LoVo (cell line): ENCODE results near the gene FAM90A1.
"Not testable (repeated sequence)": the region's sequence is repeated elsewhere in the genome, so short reads cannot be mapped to it uniquely, and the experiment has no call there.

Experiments
- DNase-seq: peaks from one replicate; pipeline ENCODE4 v3.0.0-alpha.2; 2016; ENCODE audit warnings: low spot score

The FAM90A1 gene, protein sequence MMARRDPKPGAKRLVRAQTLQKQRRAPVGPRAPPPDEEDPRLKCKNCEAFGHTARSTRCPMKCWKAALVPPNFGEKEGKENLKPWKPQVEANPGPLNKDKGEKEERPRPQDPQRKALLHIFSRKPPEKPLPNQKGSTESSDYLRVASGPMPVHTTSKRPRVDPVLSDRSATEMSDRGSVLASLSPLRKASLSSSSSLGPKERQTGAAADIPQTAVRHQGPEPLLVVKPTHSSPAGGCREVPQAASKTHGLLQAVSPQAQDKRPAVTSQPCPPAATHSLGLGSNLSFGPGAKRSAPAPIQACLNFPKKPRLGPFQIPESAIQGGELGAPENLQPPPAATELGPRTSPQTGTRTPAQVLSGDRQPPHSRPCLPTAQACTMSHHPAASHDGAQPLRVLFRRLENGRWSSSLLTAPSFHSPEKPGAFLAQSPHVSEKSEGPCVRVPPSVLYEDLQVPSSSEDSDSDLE

DNA sequence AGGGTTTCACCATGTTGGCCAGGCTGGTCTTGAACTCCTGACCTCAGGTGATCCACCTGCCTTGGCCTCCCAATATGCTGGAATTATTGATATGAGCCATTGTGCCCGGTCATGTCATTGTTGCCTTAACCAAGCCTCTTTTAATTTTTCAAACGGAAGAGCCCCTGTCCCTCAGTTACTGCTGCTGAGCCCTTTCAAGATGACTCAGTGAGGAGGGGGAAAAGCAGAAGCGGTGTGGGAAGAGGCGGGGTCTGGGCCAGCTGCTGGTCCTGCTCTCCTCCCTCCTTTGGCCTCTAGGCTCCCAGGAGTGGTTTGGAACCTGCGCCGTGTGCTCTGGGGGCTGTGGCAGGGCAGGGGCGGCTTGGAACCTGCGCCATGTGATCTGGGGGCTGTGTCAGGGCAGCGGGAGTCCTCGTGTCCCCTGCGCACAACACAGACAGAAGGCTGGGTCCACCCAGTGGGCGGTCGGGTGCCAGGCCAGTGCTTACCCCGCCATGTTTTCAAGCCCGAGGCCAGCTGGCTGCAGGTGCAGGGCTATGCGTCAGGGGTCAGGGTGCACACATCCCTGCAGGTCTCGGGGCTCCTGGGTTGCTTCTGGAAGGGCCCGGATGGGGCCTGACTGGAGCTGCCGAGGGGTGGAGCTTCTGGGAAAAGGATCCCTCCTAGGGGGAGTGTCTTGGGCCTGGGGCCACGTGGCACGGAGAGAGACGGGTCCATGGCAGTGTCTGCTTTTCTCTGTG, at the start of gene FAM90A1:
TSS of gene FAM90A1 (minus strand) at position 627 of the 740 bp plus-strand sequence. CDS start 2,786 bp downstream, outside the sequence.
- DNase-seq = not testable (repeated sequence)

DNA sequence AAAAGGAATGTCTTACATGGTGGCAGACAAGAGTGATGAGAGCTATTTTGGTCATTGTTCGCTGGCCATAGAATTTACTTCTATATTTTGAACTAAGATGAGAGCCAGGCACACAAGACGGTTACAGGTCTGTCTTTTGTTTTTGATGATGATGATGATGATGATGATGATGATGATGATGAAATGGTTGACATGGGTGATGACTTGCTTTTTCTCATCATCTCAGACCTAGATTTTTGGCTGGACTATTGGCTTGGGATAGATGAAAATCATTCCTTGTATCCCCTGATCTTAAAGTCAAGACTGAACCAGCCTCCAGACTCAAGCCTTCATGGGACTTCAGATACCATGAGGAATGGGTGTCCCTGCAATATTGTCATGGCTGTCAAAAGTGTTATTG, 49.0 kb upstream of the FAM90A1 start:
- not testable (repeated sequence) for DNase-seq

DNA sequence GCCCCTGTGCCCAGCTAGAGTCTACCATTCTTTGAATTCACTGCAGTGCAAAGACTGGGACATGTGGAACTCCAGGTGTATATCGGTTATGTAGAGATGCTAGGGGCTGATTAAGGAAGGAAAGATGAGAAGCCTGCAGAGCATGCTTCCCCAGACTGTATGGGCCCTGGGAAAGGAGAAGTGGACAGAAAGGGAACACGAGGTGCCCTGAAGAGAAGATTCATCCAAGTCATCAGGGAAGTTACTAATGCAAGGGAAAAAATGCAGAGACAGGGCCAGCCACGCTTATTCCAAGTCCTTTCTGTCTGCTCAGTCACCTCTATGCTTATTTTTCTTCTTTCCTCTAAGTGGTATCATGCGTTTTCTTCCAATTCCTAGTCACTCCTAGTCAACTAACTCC, 39.3 kb upstream of the FAM90A1 start:
- DNase-seq = not testable (repeated sequence)

DNA sequence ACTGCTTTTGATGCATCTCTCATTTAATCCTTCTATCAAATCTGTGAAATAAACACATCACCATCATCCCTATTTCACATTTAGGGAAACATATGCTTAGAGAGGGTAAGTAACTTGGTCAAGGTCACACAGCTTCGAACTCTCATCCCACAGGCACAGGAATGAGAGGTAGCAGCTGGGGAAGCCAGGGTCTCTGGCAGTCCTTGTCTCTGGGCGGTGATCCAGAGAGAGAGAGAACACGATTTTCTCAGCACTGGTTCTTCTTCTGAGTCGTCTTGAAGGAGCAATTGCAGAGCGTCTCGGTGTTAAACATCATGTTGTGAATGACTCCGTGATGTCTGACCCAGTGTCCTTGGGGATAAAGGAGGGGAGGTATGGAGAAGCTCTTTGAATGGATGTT, 36.8 kb upstream of the FAM90A1 start:
- DNase-seq = not testable (repeated sequence)

DNA sequence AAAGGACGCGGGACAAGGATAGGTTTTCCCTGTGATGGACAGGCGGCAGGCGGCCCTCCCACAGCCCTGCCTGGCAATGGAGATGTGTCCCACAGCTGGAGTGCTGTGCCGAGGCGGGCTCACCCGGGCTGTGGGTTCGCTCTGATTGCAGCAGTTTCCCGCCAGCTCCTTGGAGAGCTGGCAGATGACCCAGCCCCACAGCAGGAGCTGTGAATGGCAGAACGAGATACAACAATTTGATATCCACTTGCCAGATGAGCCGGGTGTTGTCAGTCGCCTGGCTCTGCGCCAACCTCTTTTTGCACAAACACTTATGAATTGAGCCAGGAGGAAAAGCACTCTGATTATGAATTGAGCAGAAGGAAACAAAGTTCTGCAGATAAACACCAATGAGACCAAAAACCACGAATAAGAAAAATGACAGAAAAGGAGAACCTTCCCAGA, 33.7 kb upstream of the FAM90A1 start:
- not testable (repeated sequence) for DNase-seq

DNA sequence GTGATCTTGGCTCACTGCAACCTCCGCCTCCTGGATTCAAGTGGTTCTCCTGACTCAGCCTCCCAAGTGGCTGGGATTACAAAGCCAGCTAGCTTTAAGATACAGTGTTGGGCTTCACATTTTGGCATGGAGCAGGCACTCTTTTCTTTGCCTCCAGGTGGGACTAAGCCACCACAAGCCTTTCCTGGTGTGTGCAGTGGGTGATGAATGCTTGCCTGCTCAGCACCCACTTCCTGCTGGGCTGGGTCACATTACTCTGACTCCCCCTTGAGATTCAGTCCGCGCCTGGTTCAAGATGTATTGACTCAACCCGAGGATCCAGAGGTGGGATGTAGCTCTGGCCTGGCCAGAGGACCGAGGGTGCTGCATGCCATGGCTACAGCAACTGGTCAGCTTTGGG, 28.9 kb upstream of the FAM90A1 start:
- not testable (repeated sequence) for DNase-seq

DNA sequence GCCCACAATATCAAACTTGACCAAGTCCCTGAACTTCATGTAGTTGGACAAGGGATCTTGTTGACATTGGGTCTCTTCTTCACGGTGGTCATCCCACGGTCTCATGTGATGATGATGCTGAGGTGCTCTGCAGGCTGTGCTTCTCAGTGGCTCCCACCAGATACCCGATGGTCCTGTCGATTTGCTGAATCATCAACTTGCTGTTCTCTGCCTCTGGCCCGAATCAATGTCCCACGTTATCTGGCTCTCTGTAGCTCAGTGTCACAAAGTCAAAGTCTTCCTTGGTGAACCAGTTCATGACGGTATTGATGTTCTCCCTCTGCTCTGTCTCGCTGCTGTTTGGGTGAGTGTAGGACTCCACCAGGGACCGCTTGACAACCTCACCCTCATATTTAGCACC, 27.3 kb upstream of the FAM90A1 start:
- DNase-seq = not testable (repeated sequence)

DNA sequence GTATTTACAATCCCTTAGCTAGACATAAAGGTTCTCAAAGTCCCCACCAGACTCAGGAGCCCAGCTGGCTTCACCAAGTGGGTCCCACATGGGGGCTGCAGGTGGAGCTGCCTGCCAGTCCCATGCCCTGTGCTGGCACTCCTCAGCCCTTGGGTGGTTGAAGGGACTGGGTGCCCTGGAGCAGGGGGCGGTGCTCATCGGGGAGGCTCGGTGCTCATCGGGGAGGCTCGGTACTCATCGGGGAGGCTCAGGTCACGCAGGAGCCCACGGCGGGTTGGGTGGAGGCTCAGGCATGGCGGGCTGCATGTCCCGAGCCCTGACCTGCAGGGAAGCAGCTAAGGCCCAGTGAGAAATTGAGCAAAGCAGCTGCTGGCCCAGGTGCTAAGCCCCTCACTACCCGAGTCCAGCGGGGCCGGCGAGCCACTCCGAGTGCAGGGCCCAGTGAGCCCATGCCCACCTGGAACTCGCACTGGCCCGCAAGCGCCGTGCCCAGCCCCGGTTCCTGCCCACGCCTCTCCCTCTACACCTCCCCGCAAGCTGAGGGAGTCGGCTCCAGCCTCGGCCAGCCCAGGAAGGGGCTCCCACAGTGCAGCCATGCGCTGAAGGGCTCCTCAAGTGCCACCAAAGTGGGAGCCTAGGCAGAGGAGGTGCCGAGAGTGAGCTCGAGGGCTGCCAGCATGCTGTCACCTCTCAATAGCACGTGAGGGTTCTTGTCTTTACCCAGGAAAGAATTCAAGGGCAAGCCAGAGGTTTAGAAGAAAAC, 24.8 kb upstream of the FAM90A1 start:
- not testable (repeated sequence) for DNase-seq

DNA sequence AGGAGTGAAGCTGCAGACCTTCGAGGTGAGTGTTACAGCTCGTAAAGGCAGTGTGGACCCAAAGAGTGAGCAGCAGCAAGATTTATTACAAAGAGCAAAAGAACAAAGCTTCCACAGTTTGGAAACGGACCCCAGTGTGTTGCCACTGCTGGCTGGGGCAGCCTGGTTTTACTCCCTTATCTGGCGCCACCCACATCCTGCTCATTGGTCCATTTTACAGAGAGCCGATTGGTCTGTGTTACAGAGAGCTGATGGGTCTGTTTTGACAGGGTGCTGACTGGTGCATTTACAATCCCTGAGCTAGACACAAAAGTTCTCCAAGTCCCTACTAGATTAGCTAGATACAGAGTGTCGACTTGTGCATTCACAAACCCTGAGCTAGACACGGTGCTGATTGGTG, 24.2 kb upstream of the FAM90A1 start:
- DNase-seq = not testable (repeated sequence)

DNA sequence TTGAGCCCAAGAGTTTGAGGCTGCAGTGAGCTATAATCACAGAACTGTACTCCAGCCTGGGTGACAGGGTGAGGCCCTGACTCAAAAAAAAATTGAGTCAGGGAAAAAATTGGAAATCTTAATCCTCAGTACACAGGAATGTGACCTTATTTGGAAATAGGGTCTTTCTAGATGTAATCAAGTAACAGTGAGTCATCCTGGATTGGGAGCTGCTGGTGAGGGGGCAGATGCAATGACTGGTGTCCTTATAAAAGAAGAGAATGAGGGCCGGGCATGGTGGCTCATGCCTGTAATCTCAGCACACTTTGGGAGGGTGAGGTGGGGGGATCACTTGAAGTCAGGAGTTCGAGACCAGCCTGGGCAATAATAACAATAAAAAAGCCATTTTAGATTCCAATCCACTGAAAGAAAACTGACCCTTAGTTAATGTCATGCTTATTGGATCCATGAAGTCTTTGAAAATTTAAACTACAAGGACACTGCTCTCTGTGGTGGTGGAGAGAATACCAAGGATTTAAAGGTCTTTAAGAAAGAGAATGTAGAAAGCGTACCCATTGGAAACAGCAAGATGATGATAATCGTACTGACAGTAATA, 19.6 kb upstream of the FAM90A1 start:
- not testable (repeated sequence) for DNase-seq

DNA sequence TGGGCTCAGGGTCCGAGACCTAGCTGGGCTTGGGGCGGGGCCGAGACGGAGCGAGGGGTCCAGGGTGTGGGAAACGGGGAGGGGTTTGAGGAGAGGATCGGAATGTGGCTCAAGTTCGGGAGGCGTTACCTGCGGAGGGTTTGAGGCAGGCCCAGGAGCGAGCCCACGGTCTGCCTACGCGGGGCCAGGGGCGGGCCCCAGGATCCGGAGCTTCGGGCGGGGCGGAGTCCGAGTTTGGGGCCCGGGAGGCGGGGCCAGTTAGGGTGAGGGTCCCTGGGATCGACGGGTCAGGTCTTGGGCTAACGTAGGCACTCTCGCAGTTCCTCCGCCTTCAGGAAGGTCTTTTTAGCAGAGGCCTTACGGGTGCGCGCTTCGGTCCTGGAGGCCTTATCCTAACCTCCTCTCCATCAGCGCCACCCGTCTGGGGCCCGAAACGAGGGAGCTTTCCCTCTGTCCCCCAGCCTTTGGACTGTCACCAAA, 16.3 kb upstream of the FAM90A1 start:
- not testable (repeated sequence) for DNase-seq

DNA sequence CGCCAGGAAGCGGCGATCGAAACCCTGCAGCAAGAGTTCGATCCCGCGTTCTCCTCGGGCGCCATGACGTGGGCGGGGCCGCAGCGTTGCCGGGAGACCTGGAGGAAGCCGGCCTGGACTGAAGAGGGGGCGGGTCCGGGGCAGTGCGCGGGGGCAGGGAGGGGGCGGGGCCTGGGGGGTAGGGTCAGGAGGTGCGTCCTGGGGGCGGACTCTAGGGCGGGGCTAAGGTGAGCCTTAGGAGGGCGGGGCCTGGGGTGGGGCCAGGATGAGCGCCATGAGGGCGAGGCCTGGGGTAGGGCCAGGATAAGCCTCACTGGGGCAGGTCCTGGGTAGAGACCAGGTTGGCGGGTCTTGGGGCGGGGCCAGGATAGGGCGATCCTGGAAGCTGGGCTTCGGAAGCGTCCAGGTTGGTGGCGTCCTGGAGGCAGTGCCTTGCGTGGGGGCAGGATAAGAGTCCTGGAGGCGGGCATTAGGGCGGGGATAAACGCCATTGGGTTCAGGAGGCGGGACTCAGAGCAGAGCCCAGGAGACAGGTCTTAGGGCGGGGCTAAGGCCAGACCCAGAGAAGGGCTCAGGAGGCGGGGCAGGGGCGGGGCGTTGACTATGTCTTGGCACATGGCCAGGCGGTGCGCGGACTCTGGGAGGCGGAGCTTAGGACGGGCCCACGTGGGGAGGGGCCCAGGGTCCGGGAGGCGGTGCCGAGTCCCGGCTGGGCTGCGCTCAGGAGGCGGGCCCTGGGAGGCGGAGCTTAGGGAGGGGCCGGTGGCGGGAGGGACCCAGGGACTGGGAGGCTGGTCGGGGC, 15.7 kb upstream of the FAM90A1 start:
- DNase-seq = peak; percentile 96

DNA sequence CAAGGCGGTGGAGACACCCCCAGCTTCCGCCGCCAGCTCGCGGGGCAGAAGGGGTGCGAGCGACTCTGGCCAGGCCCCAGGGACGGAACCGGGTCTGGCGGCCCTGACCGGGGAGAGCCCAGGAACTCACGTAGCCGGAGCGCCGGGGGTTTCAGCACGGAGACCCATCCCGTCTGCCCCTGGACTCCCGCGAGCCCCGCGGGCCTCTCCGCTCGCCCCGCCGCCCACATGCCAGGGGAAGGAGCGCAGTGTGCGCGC, 15.1 kb upstream of the FAM90A1 start:
- not testable (repeated sequence) for DNase-seq

DNA sequence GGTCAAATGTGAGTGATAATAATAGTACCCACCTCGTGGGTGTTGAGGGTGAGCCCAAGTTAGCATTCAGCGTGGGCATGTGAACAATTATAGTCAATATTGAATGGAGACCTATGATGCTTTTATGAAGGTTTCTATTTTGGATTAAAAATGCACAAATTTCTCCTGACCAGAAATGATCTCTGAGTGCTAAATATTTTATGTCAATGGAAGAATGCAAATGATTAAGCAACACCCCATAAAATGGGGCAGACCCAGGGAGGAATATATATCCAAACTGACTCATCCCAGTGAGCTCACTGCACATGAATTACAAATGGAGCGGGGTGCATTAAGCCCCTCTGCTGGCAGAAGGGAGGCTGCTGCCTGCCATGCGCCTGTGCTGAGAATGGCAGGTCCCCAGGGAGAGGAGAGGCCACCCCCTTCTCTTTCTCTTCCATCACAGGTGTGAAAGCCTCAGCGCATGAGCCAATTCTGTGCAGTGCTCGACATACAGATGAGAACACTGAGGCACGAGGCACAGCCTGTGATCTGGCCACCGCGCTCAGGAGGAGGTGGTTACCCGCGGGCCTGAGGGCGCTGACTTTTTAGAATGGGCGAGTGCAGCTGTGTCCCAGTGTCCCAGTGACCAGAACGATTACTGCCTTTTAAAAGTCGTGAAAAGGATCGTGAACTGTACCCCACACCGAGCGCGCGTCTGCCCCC, 14.7 kb upstream of the FAM90A1 start:
- DNase-seq = peak; percentile 14

DNA sequence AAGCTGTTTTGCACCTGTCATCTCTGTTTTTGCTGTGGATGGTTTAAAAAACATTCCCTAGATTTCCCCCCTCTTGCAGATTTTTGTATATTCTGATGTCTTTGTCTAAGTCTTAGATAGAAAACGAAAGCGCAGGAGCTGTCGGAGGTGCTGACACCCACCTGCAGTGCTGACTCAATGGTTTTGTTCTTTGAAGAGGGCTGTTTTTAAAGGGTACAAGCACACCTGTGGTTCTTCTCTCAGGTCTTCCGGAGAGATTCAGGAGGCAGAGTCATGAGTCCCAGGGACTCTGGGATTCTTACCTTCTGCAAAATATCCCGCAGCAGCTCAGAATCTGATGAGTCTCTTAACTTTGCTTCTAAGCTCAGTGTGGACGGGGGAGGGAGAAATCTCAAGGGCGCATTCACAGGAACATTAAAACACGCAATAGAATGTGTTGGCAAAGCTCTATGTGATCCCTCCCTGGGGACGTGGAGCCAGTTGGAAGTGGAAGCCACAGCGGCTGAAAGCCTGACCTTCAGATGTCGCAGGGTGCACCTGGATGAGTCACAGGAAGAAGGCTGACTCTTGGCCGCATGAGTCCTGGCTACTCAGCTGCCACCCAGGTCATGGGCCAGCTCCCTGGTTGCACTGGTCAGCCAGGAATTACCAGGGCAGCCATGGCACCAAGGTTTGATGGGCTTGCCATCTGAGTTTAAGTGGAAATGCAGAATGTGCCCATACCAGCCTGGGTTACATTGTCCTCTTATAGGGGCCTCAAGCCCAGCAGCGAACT, 13.1 kb upstream of the FAM90A1 start:
- not testable (repeated sequence) for DNase-seq

DNA sequence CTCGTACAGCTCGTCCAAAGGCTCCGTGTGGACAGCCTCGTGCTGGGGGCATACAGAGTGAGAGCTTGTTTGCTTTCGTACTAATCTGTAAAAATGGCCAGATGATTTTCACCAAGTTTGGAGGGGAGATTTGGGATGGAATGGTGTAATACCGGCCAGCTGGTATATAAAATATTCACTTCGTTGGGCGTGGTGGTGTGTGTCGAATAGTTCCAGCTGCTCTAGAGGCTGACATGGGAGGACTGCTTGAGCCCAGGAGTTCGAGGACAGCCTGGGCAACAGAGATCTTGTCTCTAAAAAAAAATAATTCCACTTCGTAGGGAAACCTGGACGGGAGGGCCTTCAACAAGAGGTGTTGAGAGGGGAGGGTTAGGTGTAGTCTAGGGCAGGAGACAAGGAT, 9.6 kb upstream of the FAM90A1 start:
- not testable (repeated sequence) for DNase-seq

DNA sequence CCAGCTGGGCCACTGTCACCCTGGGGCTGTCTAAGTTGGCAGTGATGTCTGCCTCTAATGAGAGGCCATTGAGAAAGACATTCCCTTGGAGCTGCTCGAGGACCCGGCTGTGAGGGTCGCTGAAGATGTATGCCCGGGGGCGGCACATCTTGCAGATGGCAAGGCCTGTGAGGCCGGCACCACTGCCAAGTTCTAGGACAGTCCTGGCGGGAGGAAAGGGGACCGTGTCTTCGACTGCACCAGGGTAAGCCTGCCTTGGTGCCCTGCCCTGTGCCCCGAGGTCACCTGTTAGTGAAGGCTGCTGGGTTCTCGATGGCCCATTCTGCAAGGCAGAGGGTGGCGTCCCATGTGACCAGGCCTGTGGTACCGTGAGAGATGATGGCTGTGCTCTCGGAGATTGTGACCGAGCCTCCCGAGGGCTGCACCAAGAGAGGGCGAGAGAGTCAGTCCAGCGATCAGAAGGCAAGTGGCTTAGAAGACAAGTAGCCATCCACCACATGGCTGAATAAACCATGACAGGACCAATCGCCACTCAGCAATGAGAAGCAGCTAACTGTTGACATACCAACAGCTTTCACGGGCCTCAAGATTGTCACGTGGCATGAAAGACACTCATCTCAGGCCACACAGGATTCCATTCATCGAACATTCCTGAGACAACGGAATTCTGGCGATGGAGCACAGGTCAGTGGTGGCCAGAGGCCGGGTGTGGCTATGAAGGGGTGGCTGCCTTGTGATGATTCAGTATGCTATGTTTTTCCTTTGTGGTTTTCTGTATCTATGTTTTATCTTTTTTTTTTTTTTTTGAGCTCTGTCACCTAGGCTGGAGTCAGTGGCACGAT, 8.1 kb upstream of the FAM90A1 start:
- peak; percentile 13 for DNase-seq

DNA sequence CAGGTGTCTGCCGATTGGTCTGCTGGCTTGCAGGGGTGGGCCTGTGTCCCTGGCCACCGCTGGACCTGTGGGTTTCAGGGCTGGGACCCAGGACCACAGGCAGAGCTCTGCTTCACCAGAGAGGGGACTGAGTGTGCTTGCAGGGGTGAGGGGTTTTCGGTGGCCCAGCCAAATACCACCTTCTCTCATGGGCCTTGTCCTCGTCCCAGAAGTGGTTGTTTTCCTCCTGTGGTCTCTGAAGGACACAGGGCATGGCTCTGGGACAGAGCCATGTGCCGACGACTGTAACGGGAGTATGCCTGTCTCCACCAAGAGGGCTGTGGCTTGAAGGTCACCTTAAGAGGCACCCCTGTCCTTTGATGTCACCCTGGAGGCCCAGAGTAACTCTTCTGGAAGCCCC, 7.3 kb upstream of the FAM90A1 start:
- not testable (repeated sequence) for DNase-seq
